Esophagus squamous epithelium (tissue), 5 donors: Measurements from ENCODE around the gene C6orf47. TPM values are rescaled to one million over a fixed set of nuclear protein-coding genes. Genes with fewer than 3 reads are reported as not detected.

ENCODE experiments used
- DNase-seq: peaks from one replicate; lab custom pipeline; 2025; lab: John Stamatoyannopoulos, UW
- H3K27ac ChIP-seq, 4 donors: fragments of 200-600 bp; sonication (generic); one replicate each; pipeline ENCODE4 v1.5.1; 2016 to 2019; ENCODE audit warnings: mild to moderate bottlenecking in 1 of 4
- H3K27me3 ChIP-seq, 4 donors: fragments of 200-600 bp; sonication (generic); 1 replicate in 3 of 4; 2 replicates in 1 of 4; pipeline versions ENCODE4 v1.5.1 to v1.6.0; 2017 to 2021; ENCODE audit warnings: antibody characterized with exemption in 1 of 4
- H3K36me3 ChIP-seq, 3 donors: fragments of 200-600 bp; sonication (generic); one replicate each; pipeline ENCODE4 v1.5.1; 2016 to 2019
- H3K4me1 ChIP-seq, 3 donors: fragments of 200-600 bp; sonication (generic); one replicate each; pipeline ENCODE4 v1.5.1; 2017 to 2019
- H3K4me3 ChIP-seq, 4 donors: fragments of 200-600 bp; sonication (generic); 1 replicate in 3 of 4; 2 replicates in 1 of 4; pipeline ENCODE4 v1.5.1; 2016 to 2019; ENCODE audit warnings: mild to moderate bottlenecking in 2 of 4, moderate library complexity in 1 of 4
- H3K9me3 ChIP-seq, 3 donors: fragments of 200-600 bp; sonication (generic); one replicate each; pipeline ENCODE4 v1.5.1; 2016 to 2019
- CTCF ChIP-seq, 6 experiments: fragments of 450-650 bp in 4 of 6; fragments of 200-600 bp in 2 of 6; sonication (generic) in 2 of 6; IDR thresholded peaks; one replicate each; pipeline ENCODE4 v1.5.1; 2016 to 2019; ENCODE audit warnings: antibody characterized with exemption in 6 of 6, mild to moderate bottlenecking in 4 of 6, moderate library complexity in 4 of 6
- POLR2A ChIP-seq, 4 donors: fragments of 450-650 bp; IDR thresholded peaks; one replicate each; pipeline ENCODE4 v1.6.1; 2017; ENCODE audit warnings: antibody characterized with exemption in 4 of 4, mild to moderate bottlenecking in 4 of 4, moderate library complexity in 3 of 4
- WGBS, 2 donors: methylation state at CpG; one replicate each; pipeline ENCODE4 v1.1.5; 2018; 5-methylcytosine and 5-hydroxymethylcytosine counted together
- intact Hi-C: fragments of 100-400 bp; cut with DNase I; formaldehyde crosslinking; loops from one replicate; pipeline ENCODE4 v1.15.0; 2022
- total RNA-seq, 4 donors: library from RNA; depleted of rRNA; stranded (reverse); fragments of >200 nt; gene quantifications; one replicate each; pipeline ENCODE4 v1.1.0, GENCODE V29; 2016
- donor health status: DM: yes; HTN: yes; CAD: no.

The C6orf47 gene
- total RNA-seq, 4 donors from 2014 or later: 28.8 to 34.4 (median 31.7) TPM

- WGBS, 2 donors: 61 to 70% methylated on average over 3 to 4 of the region's 10 CpGs
- no peak for DNase-seq
- H3K4me3 ChIP-seq: no peak overlapping the region
- intact Hi-C loops: no loop called here
- H3K36me3 ChIP-seq: peaks cover 61 to 100% (median 69%) of the 10 kb centered on the region in 3 donors
- TF ChIP-seq CTCF (IDR thresholded peaks at IDR 0.05) (no peak), POLR2A (IDR thresholded peaks at IDR 0.05) (no peak)
- no peaks in the 10 kb centered on the region for H3K27me3 ChIP-seq
- H3K9me3 ChIP-seq: no peaks in the 10 kb centered on the region
- no peaks in the 10 kb centered on the region for H3K4me1 ChIP-seq
- no peak overlapping the region for H3K27ac ChIP-seq
Observed at GRCh38 chr6:31639449-31639861, 21.1 kb downstream of the C6orf47 start.

DNA sequence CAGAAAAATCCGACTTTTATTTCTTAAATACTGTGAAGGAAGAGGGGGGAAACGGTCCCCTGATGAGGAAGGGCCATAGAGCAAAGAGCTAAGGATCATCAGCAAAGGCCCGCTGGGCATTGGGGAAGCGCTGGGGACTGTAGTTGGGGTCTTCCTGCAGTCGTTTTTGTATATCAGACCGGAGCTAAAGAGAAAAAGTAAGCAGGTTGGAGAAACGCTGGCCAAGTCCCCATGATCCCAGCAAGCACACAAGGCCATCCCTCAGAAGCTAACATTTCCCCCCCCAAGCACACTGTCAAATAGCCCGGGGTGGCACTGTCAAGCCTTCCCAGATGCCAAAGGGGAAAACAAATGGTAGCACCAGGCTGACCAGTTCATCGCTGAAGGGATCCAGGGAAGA, 21.5 kb downstream of the C6orf47 start:
- intact Hi-C loops: no loop called here

GRCh38 chr6:31636698-31637596, 23.6 kb downstream of the C6orf47 start:
- Histone ChIP-seq H3K9me3 (no peaks in the 10 kb centered on the region), H3K36me3 (peaks cover 53 to 100% (median 65%) of the 10 kb centered on the region in 3 donors), H3K4me1 (no peaks in the 10 kb centered on the region), H3K27me3 (no peaks in the 10 kb centered on the region), H3K4me3 (no peak overlapping the region), H3K27ac (no peak overlapping the region)
- TF ChIP-seq POLR2A (IDR thresholded peaks at IDR 0.05) (no peak), CTCF (IDR thresholded peaks at IDR 0.05) (no peak)
- intact Hi-C loops: no loop called here
- WGBS, 2 donors: 66 to 78% methylated on average over 17 to 22 of the region's 27 CpGs
- DNase-seq: no peak

More for the DNA sequence above, 21.5 kb downstream of the C6orf47 start:
- H3K9me3 ChIP-seq: no peaks in the 10 kb centered on the region
- H3K4me1 ChIP-seq: no peaks in the 10 kb centered on the region
- TF ChIP-seq POLR2A (IDR thresholded peaks at IDR 0.05) (no peak), CTCF (IDR thresholded peaks at IDR 0.05) (no peak)
- WGBS, 2 donors: 64 to 71% methylated on average over 7 to 8 of the region's 9 CpGs
- H3K36me3 ChIP-seq: peaks cover 61 to 100% (median 67%) of the 10 kb centered on the region in 3 donors
- H3K27ac ChIP-seq: no peak overlapping the region
- no peak for DNase-seq
- H3K4me3 ChIP-seq: no peak overlapping the region
- no peaks in the 10 kb centered on the region for H3K27me3 ChIP-seq

- Histone ChIP-seq H3K27ac (no peak overlapping the region), H3K36me3 (peaks cover 54 to 100% (median 65%) of the 10 kb centered on the region in 3 donors), H3K4me1 (no peaks in the 10 kb centered on the region), H3K9me3 (no peaks in the 10 kb centered on the region), H3K27me3 (no peaks in the 10 kb centered on the region), H3K4me3 (no peak overlapping the region)
- 75 to 76% methylated on average over 9 to 10 of the region's 11 CpGs for WGBS, 2 donors
- intact Hi-C loops: no loop called here
- DNase-seq: no peak
- TF ChIP-seq CTCF (IDR thresholded peaks at IDR 0.05) (no peak), POLR2A (IDR thresholded peaks at IDR 0.05) (no peak)
Observed at GRCh38 chr6:31634969-31635575, 25.5 kb downstream of the C6orf47 start.

- TF ChIP-seq POLR2A (IDR thresholded peaks at IDR 0.05): no peak
- TF ChIP-seq CTCF (IDR thresholded peaks at IDR 0.05): no peak
- Histone ChIP-seq H3K27ac (no peak overlapping the region), H3K4me1 (no peaks in the 10 kb centered on the region), H3K36me3 (peaks cover 58 to 100% (median 72%) of the 10 kb centered on the region in 3 donors), H3K4me3 (no peak overlapping the region), H3K27me3 (no peaks in the 10 kb centered on the region), H3K9me3 (no peaks in the 10 kb centered on the region)
- intact Hi-C loops: no loop called here
- no peak for DNase-seq
- 83% methylated on average over 2 of the region's 3 CpGs; no CpG with 5 or more reads in 1 of the 2 donors for WGBS, 2 donors
Observed at GRCh38 chr6:31634131-31634530, 26.4 kb downstream of the C6orf47 start.
